Measurements from ENCODE around the gene BCAT1.

DNA sequence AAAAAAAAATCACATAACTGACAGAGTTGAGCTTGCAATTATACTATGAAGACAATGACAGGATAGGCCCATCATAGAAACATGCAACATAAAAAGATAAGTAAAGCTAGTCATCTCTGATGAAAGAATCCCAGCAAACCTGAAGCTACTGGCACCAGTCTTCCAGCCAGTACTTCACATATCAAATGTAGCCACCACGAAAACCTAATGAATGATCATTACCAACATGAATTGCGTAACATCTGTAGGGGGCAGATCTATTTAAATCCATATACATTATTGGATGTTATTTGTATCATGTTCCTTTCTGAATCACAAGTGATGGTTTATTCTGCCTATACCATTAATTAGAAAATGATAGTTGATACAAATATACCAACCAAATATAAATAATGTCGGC is 73.9 kb downstream of the BCAT1 start:
- no peak for TF ChIP-seq EZH2 (IDR thresholded peaks at IDR 0.05; ENCODE audit: borderline replicate concordance, low read length)
- TF ChIP-seq, protein P1, sequence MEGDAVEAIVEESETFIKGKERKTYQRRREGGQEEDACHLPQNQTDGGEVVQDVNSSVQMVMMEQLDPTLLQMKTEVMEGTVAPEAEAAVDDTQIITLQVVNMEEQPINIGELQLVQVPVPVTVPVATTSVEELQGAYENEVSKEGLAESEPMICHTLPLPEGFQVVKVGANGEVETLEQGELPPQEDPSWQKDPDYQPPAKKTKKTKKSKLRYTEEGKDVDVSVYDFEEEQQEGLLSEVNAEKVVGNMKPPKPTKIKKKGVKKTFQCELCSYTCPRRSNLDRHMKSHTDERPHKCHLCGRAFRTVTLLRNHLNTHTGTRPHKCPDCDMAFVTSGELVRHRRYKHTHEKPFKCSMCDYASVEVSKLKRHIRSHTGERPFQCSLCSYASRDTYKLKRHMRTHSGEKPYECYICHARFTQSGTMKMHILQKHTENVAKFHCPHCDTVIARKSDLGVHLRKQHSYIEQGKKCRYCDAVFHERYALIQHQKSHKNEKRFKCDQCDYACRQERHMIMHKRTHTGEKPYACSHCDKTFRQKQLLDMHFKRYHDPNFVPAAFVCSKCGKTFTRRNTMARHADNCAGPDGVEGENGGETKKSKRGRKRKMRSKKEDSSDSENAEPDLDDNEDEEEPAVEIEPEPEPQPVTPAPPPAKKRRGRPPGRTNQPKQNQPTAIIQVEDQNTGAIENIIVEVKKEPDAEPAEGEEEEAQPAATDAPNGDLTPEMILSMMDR (IDR thresholded peaks at IDR 0.05; ENCODE audit: low read length) = no peak

Measured in OCI-LY1 (cell line).